ENCODE data around the gene CACNB3. TPM values are rescaled to one million over a fixed set of nuclear protein-coding genes. Genes with fewer than 3 reads are reported as not detected.

Gene CACNB3
- total RNA-seq, 1 donor from 2014 or later, result 25.0 TPM

DNA sequence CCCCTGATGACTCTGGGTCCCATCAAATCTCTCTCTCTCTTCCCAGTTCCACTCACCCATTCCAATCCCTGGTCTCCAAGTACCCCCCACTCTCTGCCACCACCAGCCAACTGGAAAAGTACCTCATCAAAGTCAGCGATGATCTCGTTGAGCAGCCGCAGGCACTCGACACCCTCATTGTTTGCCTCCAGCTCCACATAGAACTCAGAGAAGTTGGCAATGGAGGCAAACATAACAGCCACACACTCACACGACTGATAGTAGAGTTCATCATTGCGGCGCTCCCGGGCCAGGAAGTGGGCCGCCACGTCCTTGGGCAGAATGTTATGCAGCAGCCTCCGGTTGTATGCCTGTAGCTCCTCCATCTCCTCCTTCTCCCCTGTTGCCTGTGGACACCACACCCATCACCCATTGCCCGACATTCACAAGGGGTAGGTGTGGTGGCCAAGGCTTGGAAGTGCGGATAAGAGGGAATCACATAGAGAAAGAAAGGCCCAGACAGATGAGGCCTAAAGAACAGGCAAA, 46.6 kb upstream of the CACNB3 start:
- no peak overlapping the region for H3K27ac ChIP-seq
- no peak overlapping the region for H3K4me3 ChIP-seq
- H3K79me2 ChIP-seq (ENCODE audit: low read depth), result no peaks in the 10 kb centered on the region
- Mint-ChIP-seq H3K4me1 (peaks cover 18% of the 10 kb centered on the region), H3K36me3 (peaks cover 37% of the 10 kb centered on the region), H3K27ac (no peak overlapping the region), H3K27me3 (ENCODE audit: insufficient read depth, low read depth) (peaks cover 11% of the 10 kb centered on the region), H3K9me3 (no peaks in the 10 kb centered on the region), H3K4me3 (no peak overlapping the region)
- TF ChIP-seq EZH2phosphoT487 (IDR thresholded peaks at IDR 0.05), result no peak
- TF ChIP-seq, protein P1, sequence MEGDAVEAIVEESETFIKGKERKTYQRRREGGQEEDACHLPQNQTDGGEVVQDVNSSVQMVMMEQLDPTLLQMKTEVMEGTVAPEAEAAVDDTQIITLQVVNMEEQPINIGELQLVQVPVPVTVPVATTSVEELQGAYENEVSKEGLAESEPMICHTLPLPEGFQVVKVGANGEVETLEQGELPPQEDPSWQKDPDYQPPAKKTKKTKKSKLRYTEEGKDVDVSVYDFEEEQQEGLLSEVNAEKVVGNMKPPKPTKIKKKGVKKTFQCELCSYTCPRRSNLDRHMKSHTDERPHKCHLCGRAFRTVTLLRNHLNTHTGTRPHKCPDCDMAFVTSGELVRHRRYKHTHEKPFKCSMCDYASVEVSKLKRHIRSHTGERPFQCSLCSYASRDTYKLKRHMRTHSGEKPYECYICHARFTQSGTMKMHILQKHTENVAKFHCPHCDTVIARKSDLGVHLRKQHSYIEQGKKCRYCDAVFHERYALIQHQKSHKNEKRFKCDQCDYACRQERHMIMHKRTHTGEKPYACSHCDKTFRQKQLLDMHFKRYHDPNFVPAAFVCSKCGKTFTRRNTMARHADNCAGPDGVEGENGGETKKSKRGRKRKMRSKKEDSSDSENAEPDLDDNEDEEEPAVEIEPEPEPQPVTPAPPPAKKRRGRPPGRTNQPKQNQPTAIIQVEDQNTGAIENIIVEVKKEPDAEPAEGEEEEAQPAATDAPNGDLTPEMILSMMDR (IDR thresholded peaks at IDR 0.05), result no peak
- no peak for TF ChIP-seq EZH2 (IDR thresholded peaks at IDR 0.05)
- no peaks in the 10 kb centered on the region for H3K36me3 ChIP-seq
- H3K4me1 ChIP-seq, result peaks cover 17% of the 10 kb centered on the region
- H3K27me3 ChIP-seq, result no peaks in the 10 kb centered on the region
- peaks cover 17% of the 10 kb centered on the region for H4K20me1 ChIP-seq (ENCODE audit: low read depth)
- DNase-seq (ENCODE audit: low spot score), result no peak
- H2AFZ ChIP-seq (replicated peaks), result no peak overlapping the region
- H3K9ac ChIP-seq, result no peak overlapping the region
- H3F3A ChIP-seq (ENCODE audit: low read depth), result peaks cover 17% of the 10 kb centered on the region
- H3K4me2 ChIP-seq, result no peak overlapping the region
- no peaks in the 10 kb centered on the region for H3K9me3 ChIP-seq (ENCODE audit: low read depth)

DNA sequence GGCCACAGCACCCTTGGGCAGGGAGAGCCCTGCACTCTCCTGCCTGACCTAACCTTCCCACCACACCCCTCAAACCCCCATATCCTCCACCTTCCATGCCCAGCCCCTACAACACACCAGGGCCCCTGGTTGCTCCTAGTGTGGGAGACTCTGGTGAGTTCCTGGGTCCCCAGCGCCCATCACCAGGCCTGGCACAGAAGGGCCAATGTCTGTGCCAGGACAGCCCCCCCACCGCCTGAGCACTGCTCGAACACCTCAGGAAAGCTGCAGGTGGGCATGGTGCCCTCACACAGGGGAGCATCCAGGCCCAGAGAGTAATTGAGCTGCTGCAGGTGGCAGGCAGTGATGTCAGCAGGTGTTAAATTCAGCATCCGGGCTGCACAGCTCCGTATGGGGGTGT, 44.6 kb upstream of the CACNB3 start:
- no peaks in the 10 kb centered on the region for H3K79me2 ChIP-seq (ENCODE audit: low read depth)
- H3K9ac ChIP-seq, result no peak overlapping the region
- H3K27me3 Mint-ChIP-seq (ENCODE audit: insufficient read depth, low read depth), result peaks cover 7% of the 10 kb centered on the region
- peaks cover 8% of the 10 kb centered on the region for H3F3A ChIP-seq (ENCODE audit: low read depth)
- no peak overlapping the region for H2AFZ ChIP-seq (replicated peaks)
- no peak overlapping the region for H3K27ac ChIP-seq
- H3K27ac Mint-ChIP-seq, result no peak overlapping the region
- DNase-seq (ENCODE audit: low spot score), result no peak
- no peak overlapping the region for H3K4me3 Mint-ChIP-seq
- no peak overlapping the region for H3K4me2 ChIP-seq
- H3K36me3 ChIP-seq, result no peaks in the 10 kb centered on the region
- H3K4me1 ChIP-seq, result peaks cover 3% of the 10 kb centered on the region
- no peak overlapping the region for H3K4me3 ChIP-seq
- TF ChIP-seq EZH2phosphoT487 (IDR thresholded peaks at IDR 0.05), result no peak
- TF ChIP-seq, protein P1 (IDR thresholded peaks at IDR 0.05), result no peak
- TF ChIP-seq EZH2 (IDR thresholded peaks at IDR 0.05), result no peak
- peaks cover 4% of the 10 kb centered on the region for H3K4me1 Mint-ChIP-seq
- H3K9me3 ChIP-seq (ENCODE audit: low read depth), result no peaks in the 10 kb centered on the region
- no peaks in the 10 kb centered on the region for H3K9me3 Mint-ChIP-seq
- peaks cover 12% of the 10 kb centered on the region for H4K20me1 ChIP-seq (ENCODE audit: low read depth)
- no peaks in the 10 kb centered on the region for H3K27me3 ChIP-seq
- peaks cover 47% of the 10 kb centered on the region for H3K36me3 Mint-ChIP-seq

DNA sequence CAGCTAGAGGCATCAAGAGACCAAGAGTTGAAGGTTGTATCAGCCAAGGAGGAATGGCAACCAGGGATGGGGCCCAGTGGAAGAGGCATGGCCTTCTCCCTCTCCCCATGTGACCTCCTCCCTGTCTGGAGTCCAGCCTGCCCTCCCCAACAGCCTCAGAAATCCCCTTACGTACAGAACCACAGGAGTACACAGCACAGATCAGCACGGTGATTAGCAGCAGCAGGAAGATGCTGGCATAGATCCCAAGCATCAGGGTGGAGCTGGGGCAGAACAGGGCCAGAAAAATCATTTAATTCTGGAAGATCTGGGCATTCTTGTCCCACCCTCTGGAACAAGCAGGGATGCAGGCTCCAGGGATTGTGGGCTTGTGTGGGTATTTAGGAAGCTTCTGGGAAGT, 43.8 kb upstream of the CACNB3 start:
- H3K9me3 Mint-ChIP-seq, result no peaks in the 10 kb centered on the region
- Histone ChIP-seq H3K36me3 (no peaks in the 10 kb centered on the region), H3K79me2 (ENCODE audit: low read depth) (peaks cover 5% of the 10 kb centered on the region), H3K4me3 (no peak overlapping the region), H4K20me1 (ENCODE audit: low read depth) (peaks cover 15% of the 10 kb centered on the region), H3K27me3 (no peaks in the 10 kb centered on the region), H3K9me3 (ENCODE audit: low read depth) (no peaks in the 10 kb centered on the region), H3F3A (ENCODE audit: low read depth) (no peaks in the 10 kb centered on the region), H2AFZ (replicated peaks) (no peak overlapping the region), H3K4me1 (no peaks in the 10 kb centered on the region), H3K4me2 (no peak overlapping the region), H3K27ac (no peak overlapping the region), H3K9ac (no peak overlapping the region)
- no peak overlapping the region for H3K27ac Mint-ChIP-seq
- peaks cover 4% of the 10 kb centered on the region for H3K27me3 Mint-ChIP-seq (ENCODE audit: insufficient read depth, low read depth)
- no peak overlapping the region for H3K4me3 Mint-ChIP-seq
- TF ChIP-seq, protein P1 (IDR thresholded peaks at IDR 0.05), result no peak
- TF ChIP-seq EZH2phosphoT487 (IDR thresholded peaks at IDR 0.05) (no peak), EZH2 (IDR thresholded peaks at IDR 0.05) (no peak)
- peaks cover 47% of the 10 kb centered on the region for H3K36me3 Mint-ChIP-seq
- H3K4me1 Mint-ChIP-seq, result no peaks in the 10 kb centered on the region
- DNase-seq (ENCODE audit: low spot score), result no peak

Measured in neural progenitor cell (in vitro differentiated cells).